IMR-90 (cell line): ENCODE measurements around the gene ATG3. TPM values are rescaled to one million over a fixed set of nuclear protein-coding genes. Genes with fewer than 3 reads are reported as not detected.

Source experiments
- ATAC-seq: fragments of 200-7000 bp; cut with Tn5 transposase; 2 replicates; pipeline ENCODE4 v1.9.1; 2020; ENCODE audit warnings: low read depth, mild to moderate bottlenecking, moderate library complexity
- BruUV-seq: library from RNA; stranded (reverse); fragments of 400-500 nt; replicated peaks from 2 replicates; lab custom pipeline; 2021; lab: Mats Ljungman, UMichigan
- CTCF ChIA-PET: fragments of 300-600 bp; formaldehyde crosslinking; extraction: SDS; loops from one replicate; lab custom pipeline; 2021; ENCODE audit warnings: antibody characterized with exemption; lab: Yijun Ruan, JAX
- POLR2A ChIA-PET: fragments of 300-600 bp; sonication (Branson Sonifier 250); formaldehyde crosslinking; loops from one replicate; lab custom pipeline; 2022; ENCODE audit warnings: antibody characterized with exemption; ENCODE audit not compliant: unreplicated experiment; lab: Charles Lee
- DNase-seq: peaks from one replicate; pipeline ENCODE4 v3.0.0; 2013
- H2AFZ ChIP-seq: replicated peaks from 2 replicates; pipeline ENCODE3; 2013; ENCODE audit warnings: low read length, mild to moderate bottlenecking; ENCODE audit not compliant: poor library complexity
- H2AK5ac ChIP-seq: 2 replicates; pipeline ENCODE4 v1.6.1; 2013; ENCODE audit warnings: low read depth, low read length, inconsistent platforms
- H2AK9ac ChIP-seq: replicated peaks from 2 replicates; pipeline ENCODE3; 2013; ENCODE audit warnings: mild to moderate bottlenecking, low read depth, low read length, moderate library complexity; ENCODE audit not compliant: poor library complexity
- H2BK120ac ChIP-seq: 2 replicates; pipeline ENCODE4 v1.6.1; 2013; ENCODE audit warnings: low read depth, low read length, inconsistent platforms
- H2BK15ac ChIP-seq: 3 replicates; pipeline ENCODE4 v1.6.1; 2013; ENCODE audit warnings: low read depth, low read length, inconsistent platforms
- H2BK20ac ChIP-seq: 2 replicates; pipeline ENCODE4 v1.6.1; 2013; ENCODE audit warnings: low read depth, mild to moderate bottlenecking, inconsistent platforms, low read length, moderate library complexity
- H2BK5ac ChIP-seq: 2 replicates; pipeline ENCODE4 v1.6.1; 2013; ENCODE audit warnings: mild to moderate bottlenecking, low read depth, low read length, inconsistent platforms; ENCODE audit not compliant: poor library complexity, severe bottlenecking
- H3K14ac ChIP-seq: replicated peaks from 2 replicates; pipeline ENCODE4 v1.6.1; 2013; ENCODE audit warnings: low read depth, low read length, inconsistent platforms
- H3K18ac ChIP-seq: 2 replicates; pipeline ENCODE4 v1.6.1; 2013; ENCODE audit warnings: low read depth, low read length, control low read depth
- H3K23ac ChIP-seq: 2 replicates; pipeline ENCODE4 v1.6.1; 2013; ENCODE audit warnings: low read depth, low read length, inconsistent platforms
- H3K27ac ChIP-seq: 2 replicates; pipeline ENCODE4 v1.5.1; 2013; ENCODE audit warnings: mild to moderate bottlenecking, control low read depth, low read length; ENCODE audit not compliant: insufficient read depth
- H3K27me3 ChIP-seq: 2 replicates; pipeline ENCODE4 v1.6.1; 2013; ENCODE audit warnings: low read length; ENCODE audit not compliant: control insufficient read depth, insufficient read depth
- H3K36me3 ChIP-seq: 2 replicates; pipeline ENCODE4 v1.6.1; 2013; ENCODE audit warnings: low read length, mixed read lengths; ENCODE audit not compliant: control insufficient read depth, insufficient read depth
- H3K4ac ChIP-seq: 2 replicates; pipeline ENCODE4 v1.6.1; 2013; ENCODE audit warnings: low read depth, low read length, inconsistent platforms
- H3K4me1 ChIP-seq: 2 replicates; pipeline ENCODE4 v1.6.1; 2013; ENCODE audit warnings: low read length, mixed read lengths; ENCODE audit not compliant: control insufficient read depth, insufficient read depth
- H3K4me2 ChIP-seq: 2 replicates; pipeline ENCODE4 v1.6.1; 2013; ENCODE audit warnings: low read depth, mild to moderate bottlenecking, control low read depth, low read length, moderate library complexity
- H3K4me3 ChIP-seq: 2 replicates; pipeline ENCODE4 v1.5.1; 2013; ENCODE audit warnings: low read depth, mild to moderate bottlenecking, control low read depth, low read length, moderate library complexity; ENCODE audit not compliant: insufficient read depth
- H3K56ac ChIP-seq: 2 replicates; pipeline ENCODE4 v1.6.1; 2013; ENCODE audit warnings: low read length, inconsistent platforms; ENCODE audit not compliant: insufficient read depth; ENCODE audit errors: extremely low read depth
- H3K79me1 ChIP-seq, 2 experiments: 2 replicates each; pipeline ENCODE4 v1.6.1; 2013; ENCODE audit warnings: low read length in 2 of 2, inconsistent platforms in 1 of 2, low read depth in 1 of 2
- H3K9ac ChIP-seq: 2 replicates; pipeline ENCODE4 v1.6.1; 2013; ENCODE audit warnings: low read depth, low read length, control low read depth
- H3K9me1 ChIP-seq: 2 replicates; pipeline ENCODE4 v1.6.1; 2013; ENCODE audit warnings: low read length, inconsistent platforms; ENCODE audit not compliant: insufficient read depth
- H3K9me3 ChIP-seq: 2 replicates; pipeline ENCODE4 v1.6.1; 2013; ENCODE audit warnings: low read length; ENCODE audit not compliant: control insufficient read depth, insufficient read depth
- H4K20me1 ChIP-seq: 2 replicates; pipeline ENCODE4 v1.6.1; 2013; ENCODE audit warnings: low read length, inconsistent platforms; ENCODE audit not compliant: insufficient read depth
- H4K5ac ChIP-seq: 2 replicates; pipeline ENCODE4 v1.6.1; 2013; ENCODE audit warnings: mild to moderate bottlenecking, low read depth, low read length, control low read depth
- H4K8ac ChIP-seq, 2 experiments: 2 replicates each; pipeline ENCODE4 v1.6.1; 2013; ENCODE audit warnings: low read depth in 2 of 2, low read length in 2 of 2, control low read depth in 1 of 2, inconsistent platforms in 1 of 2
- H4K91ac ChIP-seq: 2 replicates; pipeline ENCODE4 v1.6.1; 2013; ENCODE audit warnings: low read depth, low read length, inconsistent platforms; ENCODE audit not compliant: insufficient read depth
- BHLHE40 ChIP-seq: fragments of 150-350 bp; IDR thresholded peaks from 2 replicates; pipeline ENCODE4 v1.6.1; 2016; ENCODE audit warnings: mild to moderate bottlenecking, low read depth, low read length
- MAZ ChIP-seq: IDR thresholded peaks from 2 replicates; pipeline ENCODE4 v1.6.1; 2012; ENCODE audit warnings: low read depth, mild to moderate bottlenecking, low read length, improper control_type of control experiment, moderate library complexity, borderline replicate concordance
- NFE2L2 ChIP-seq: fragments of 150-350 bp; IDR thresholded peaks from 2 replicates; pipeline ENCODE4 v1.6.1; 2016; ENCODE audit warnings: low read depth, mild to moderate bottlenecking, low read length
- POLR2A ChIP-seq: IDR thresholded peaks from 2 replicates; pipeline ENCODE4 v1.6.1; 2012; ENCODE audit warnings: mild to moderate bottlenecking, low read depth, low read length
- SMC3 ChIP-seq: fragments of 150-350 bp; IDR thresholded peaks from 2 replicates; pipeline ENCODE4 v1.6.1; 2016; ENCODE audit warnings: low read depth, mild to moderate bottlenecking, antibody characterized with exemption, low read length, moderate library complexity
- WGBS, 2 experiments: methylation state at CpG; one replicate each; pipeline versions ENCODE4 v1.1.5 to v1.1.7; 2013; ENCODE audit warnings: missing lambda C conversion rate in 2 of 2; ENCODE audit not compliant: insufficient read length in 1 of 2; ENCODE audit errors: extremely low coverage in 2 of 2; 5-methylcytosine and 5-hydroxymethylcytosine counted together
- dilution Hi-C: fragments of 300-500 bp; cut with HindIII; formaldehyde crosslinking; loops from one replicate; pipeline ENCODE4 v1.14.3; 2018; ENCODE audit warnings: low sequenced_read_pairs; ENCODE audit not compliant: unreplicated experiment
- in situ Hi-C: fragments of 300-500 bp; cut with MboI; formaldehyde crosslinking; loops from 3 replicates; pipeline ENCODE4 v1.14.3; 2019; ENCODE audit warnings: low sequenced_read_pairs, inconsistent platforms, mixed read lengths
- intact Hi-C: fragments of 100-400 bp; cut with micrococcal nuclease; formaldehyde crosslinking; loops from 2 replicates; pipeline ENCODE4 v1.10.0; 2022
- polyA plus RNA-seq, 3 experiments: library from polyadenylated mRNA; depleted of rRNA; stranded (reverse); fragments of >200 nt; gene quantifications; 2 replicates each; pipeline ENCODE4 v1.2.3, GENCODE V29; 2012; ENCODE audit warnings: low replicate concordance in 1 of 3
- total RNA-seq: library from RNA; depleted of rRNA; stranded (reverse); fragments of >200 nt; gene quantifications from 2 replicates; pipeline ENCODE4 v1.2.3, GENCODE V29; 2012
- TF ChIP-seq, protein P1 (sequence below): fragments of 150-350 bp; IDR thresholded peaks from 2 replicates; pipeline ENCODE4 v1.6.1; 2017; ENCODE audit warnings: mild to moderate bottlenecking, antibody characterized with exemption, low read length, low read depth
- TF ChIP-seq, protein P2 (sequence below): conservative IDR thresholded peaks from 2 replicates; pipeline ENCODE4 v1.5.1; 2012; ENCODE audit warnings: mild to moderate bottlenecking, low read depth, low read length, improper control_type of control experiment

The ATG3 gene
- total and polyA plus RNA-seq, 2 of the 4 experiments (the other 2 are of a cell fraction): 30.8 to 31.7 TPM

DNA sequence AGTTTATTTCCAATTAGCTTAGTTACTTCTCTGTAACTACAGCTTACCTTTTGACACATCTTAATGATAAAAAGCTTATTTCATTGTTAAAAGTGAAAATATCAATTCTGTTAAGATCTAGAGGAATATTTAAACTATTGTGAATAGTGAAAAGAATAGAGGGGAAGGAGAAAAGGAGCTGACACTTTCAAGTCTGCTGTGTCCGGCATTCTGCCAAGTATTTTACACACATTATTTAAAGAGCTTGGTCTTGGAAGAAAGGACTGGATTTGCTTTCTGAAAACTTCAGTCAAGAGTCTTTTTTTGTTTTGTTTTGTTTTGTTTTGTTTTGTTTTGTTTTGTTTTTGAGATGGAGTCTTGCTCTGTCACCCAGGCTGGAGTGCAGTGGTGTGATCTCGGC lies 44.3 kb upstream of the ATG3 start:
- no peak overlapping the region for H2BK20ac ChIP-seq
- CTCF ChIA-PET: interaction anchor here (1.3 kb wide), 1 partner anchor 23 kb away, joined by 3 read pairs; no protein-coding TSS in a partner anchor

More for the DNA sequence above, 44.3 kb upstream of the ATG3 start:
- dilution Hi-C loops: no loop called here
- no peak overlapping the region for H3K56ac ChIP-seq
- no peak overlapping the region for H2BK5ac ChIP-seq
- H3K4me2 ChIP-seq: no peak overlapping the region
- TF ChIP-seq, protein P1, sequence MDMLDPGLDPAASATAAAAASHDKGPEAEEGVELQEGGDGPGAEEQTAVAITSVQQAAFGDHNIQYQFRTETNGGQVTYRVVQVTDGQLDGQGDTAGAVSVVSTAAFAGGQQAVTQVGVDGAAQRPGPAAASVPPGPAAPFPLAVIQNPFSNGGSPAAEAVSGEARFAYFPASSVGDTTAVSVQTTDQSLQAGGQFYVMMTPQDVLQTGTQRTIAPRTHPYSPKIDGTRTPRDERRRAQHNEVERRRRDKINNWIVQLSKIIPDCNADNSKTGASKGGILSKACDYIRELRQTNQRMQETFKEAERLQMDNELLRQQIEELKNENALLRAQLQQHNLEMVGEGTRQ: no peak
- TF ChIP-seq, protein P2, sequence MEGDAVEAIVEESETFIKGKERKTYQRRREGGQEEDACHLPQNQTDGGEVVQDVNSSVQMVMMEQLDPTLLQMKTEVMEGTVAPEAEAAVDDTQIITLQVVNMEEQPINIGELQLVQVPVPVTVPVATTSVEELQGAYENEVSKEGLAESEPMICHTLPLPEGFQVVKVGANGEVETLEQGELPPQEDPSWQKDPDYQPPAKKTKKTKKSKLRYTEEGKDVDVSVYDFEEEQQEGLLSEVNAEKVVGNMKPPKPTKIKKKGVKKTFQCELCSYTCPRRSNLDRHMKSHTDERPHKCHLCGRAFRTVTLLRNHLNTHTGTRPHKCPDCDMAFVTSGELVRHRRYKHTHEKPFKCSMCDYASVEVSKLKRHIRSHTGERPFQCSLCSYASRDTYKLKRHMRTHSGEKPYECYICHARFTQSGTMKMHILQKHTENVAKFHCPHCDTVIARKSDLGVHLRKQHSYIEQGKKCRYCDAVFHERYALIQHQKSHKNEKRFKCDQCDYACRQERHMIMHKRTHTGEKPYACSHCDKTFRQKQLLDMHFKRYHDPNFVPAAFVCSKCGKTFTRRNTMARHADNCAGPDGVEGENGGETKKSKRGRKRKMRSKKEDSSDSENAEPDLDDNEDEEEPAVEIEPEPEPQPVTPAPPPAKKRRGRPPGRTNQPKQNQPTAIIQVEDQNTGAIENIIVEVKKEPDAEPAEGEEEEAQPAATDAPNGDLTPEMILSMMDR: no peak
- TF ChIP-seq BHLHE40: no peak
- TF ChIP-seq POLR2A: no peak
- TF ChIP-seq MAZ: no peak
- TF ChIP-seq SMC3: no peak
- TF ChIP-seq NFE2L2: no peak
- H4K5ac ChIP-seq: no peak overlapping the region
- no peak overlapping the region for H3K4me3 ChIP-seq
- no peak overlapping the region for H2BK15ac ChIP-seq
- H3K4me1 ChIP-seq: peaks cover 3% of the 10 kb centered on the region; the same call in 1 of the 2 replicates
- no peak overlapping the region for H2AK5ac ChIP-seq
- H3K79me1 ChIP-seq: no peaks in the 10 kb centered on the region
- BruUV-seq: no TSS peak
- H3K18ac ChIP-seq: no peak overlapping the region
- H2AFZ ChIP-seq: no peak overlapping the region
- intact Hi-C loops: no loop called here
- H4K20me1 ChIP-seq: no peaks in the 10 kb centered on the region
- ATAC-seq (no peak), DNase-seq (no peak)
- no peak overlapping the region for H4K8ac ChIP-seq
- H4K91ac ChIP-seq: no peak overlapping the region
- no peaks in the 10 kb centered on the region for H3K9me3 ChIP-seq
- no peak overlapping the region for H3K27ac ChIP-seq
- H3K14ac ChIP-seq: no peak overlapping the region
- 100% methylated on average over 1 of the region's 2 CpGs; no CpG with 5 or more reads in 1 of the 2 experiments for WGBS, 2 experiments
- no peak overlapping the region for H2AK9ac ChIP-seq
- POLR2A ChIA-PET: interaction anchor here (0.7 kb wide), 2 partner anchors 12 to 15 kb away, joined by 3 read pairs; no protein-coding TSS in a partner anchor
- H3K23ac ChIP-seq: no peak overlapping the region
- H3K27me3 ChIP-seq: no peaks in the 10 kb centered on the region
- no peak overlapping the region for H3K9ac ChIP-seq
- H3K9me1 ChIP-seq: 0 out of 2 replicates have a peak, but pooled peaks cover 3% of the 10 kb centered on the region
- H3K36me3 ChIP-seq: peaks cover 22% of the 10 kb centered on the region
- no peak overlapping the region for H3K4ac ChIP-seq
- in situ Hi-C loops: no loop called here
- no peak overlapping the region for H2BK120ac ChIP-seq
